ENCODE data around the gene SPIRE1.

DNA sequence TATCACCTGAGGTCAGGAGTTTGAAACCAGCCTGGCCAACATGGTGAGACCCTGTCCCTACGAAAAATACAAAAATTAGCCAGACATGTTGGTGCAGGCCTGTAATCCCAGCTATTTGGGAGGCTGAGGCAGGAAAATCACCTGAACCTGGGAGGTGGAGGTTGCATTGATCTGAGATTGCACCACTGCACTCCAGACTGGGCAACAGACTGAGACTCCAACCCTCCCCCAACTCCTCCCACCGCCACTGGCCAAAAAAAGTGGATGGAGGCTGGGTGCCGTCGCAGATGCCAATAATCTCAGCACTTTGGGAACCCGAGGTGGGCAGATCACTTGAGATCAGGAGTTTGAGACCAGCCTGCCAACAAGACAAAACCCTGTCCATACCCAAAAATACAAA is 10.1 kb upstream of the SPIRE1 start:
- no peak for TF ChIP-seq POLR2A (IDR thresholded peaks at IDR 0.05; ENCODE audit: low read length)
- TF ChIP-seq GATA1 (IDR thresholded peaks at IDR 0.05; ENCODE audit: low read depth, low read length), result no peak

All from erythroblast (primary cell).